ENCODE measurements around the gene PROSER2. TPM values are rescaled to one million over a fixed set of nuclear protein-coding genes. Genes with fewer than 3 reads are reported as not detected.

PROSER2 gene
- total and polyA plus RNA-seq, 4 donors = 6.5 to 24.9 (median 9.9) TPM

DNA sequence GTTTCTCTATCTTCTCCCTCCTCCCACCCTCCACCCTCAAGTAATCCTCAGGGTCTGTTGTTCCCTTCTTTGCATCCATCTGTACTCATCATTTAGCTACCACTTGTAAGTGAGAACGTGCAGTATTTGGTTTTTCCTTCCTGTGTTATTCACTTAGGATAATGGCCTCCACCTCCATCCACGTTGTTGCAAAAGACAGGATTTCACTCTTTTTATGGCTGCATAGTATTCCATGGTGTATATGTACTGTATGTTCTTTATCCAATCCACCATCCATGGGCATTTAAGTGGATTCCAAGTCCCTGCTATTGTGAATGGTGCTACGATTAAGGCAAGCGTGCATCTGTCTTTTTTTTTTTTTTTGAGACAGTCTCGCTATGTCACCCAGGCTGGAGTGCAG is 72.4 kb downstream of the PROSER2 start:
- no peak overlapping the region for H3K9ac ChIP-seq (ENCODE audit: low read depth in 1 of 2, low read length in 2 of 2)

DNA sequence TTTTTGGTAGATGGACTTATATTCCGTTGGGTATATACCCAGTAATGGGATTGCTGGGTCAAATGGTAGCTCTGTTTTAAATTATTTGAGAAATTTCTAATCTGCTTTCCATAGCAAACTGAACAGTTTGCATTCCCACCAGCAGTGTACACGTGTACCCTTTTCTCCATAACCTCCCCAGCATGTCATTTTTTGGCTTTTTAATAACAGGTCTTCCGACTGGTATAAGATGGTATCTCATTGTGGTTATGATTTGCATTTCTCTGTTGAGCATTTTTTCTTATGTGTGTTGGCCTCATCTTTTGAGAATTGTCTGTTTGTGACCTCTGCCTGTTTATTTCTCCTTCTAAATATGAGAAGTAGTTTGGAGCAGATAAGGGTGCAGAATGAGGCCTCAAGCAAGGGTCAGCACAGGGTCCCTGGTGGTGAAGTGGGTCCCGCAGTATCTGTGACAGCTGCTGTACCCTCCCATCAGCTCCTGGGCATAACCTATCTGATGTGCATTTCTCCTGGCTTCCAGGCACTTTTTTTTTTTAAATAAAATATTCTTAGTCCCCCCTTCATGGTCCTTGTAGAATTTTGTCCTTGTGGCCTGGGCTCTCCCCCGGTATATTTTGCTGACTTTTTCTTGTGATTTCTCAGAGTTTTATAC is 73.5 kb downstream of the PROSER2 start:
- Histone ChIP-seq H3K27me3 (ENCODE audit: control insufficient read depth in 4 of 4, insufficient read depth in 4 of 4, low read length in 3 of 4) (no peaks in the 10 kb centered on the region), H3K4me1 (ENCODE audit: control insufficient read depth in 4 of 4, insufficient read depth in 4 of 4, low read length in 3 of 4) (peaks cover 3 to 16% (median 13%) of the 10 kb centered on the region in 4 donors), H3K36me3 (ENCODE audit: control insufficient read depth in 4 of 4, insufficient read depth in 3 of 4, low read depth in 1 of 4, low read length in 3 of 4) (no peaks in the 10 kb centered on the region), H3K4me3 (ENCODE audit: low read depth in 1 of 3, low read length in 3 of 3) (no peak overlapping the region), H3K27ac (ENCODE audit: low read depth in 1 of 2, low read length in 2 of 2) (no peak overlapping the region), H3K9ac (ENCODE audit: low read depth in 1 of 2, low read length in 2 of 2) (no peak overlapping the region), H3K9me3 (ENCODE audit: control insufficient read depth in 4 of 4, low read length in 3 of 4) (no peaks in the 10 kb centered on the region)
- WGBS = 87% methylated on average over 5 of the region's 5 CpGs
- DNase-seq (ENCODE audit: low spot score) = no peak
- TF ChIP-seq, protein P1, sequence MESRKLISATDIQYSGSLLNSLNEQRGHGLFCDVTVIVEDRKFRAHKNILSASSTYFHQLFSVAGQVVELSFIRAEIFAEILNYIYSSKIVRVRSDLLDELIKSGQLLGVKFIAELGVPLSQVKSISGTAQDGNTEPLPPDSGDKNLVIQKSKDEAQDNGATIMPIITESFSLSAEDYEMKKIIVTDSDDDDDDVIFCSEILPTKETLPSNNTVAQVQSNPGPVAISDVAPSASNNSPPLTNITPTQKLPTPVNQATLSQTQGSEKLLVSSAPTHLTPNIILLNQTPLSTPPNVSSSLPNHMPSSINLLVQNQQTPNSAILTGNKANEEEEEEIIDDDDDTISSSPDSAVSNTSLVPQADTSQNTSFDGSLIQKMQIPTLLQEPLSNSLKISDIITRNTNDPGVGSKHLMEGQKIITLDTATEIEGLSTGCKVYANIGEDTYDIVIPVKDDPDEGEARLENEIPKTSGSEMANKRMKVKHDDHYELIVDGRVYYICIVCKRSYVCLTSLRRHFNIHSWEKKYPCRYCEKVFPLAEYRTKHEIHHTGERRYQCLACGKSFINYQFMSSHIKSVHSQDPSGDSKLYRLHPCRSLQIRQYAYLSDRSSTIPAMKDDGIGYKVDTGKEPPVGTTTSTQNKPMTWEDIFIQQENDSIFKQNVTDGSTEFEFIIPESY (IDR thresholded peaks at IDR 0.05) = no peak
- TF ChIP-seq, protein P2, sequence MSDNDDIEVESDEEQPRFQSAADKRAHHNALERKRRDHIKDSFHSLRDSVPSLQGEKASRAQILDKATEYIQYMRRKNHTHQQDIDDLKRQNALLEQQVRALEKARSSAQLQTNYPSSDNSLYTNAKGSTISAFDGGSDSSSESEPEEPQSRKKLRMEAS (IDR thresholded peaks at IDR 0.05) = no peak
- TF ChIP-seq FOXA1 (IDR thresholded peaks at IDR 0.05) (no peak), NR2F2 (IDR thresholded peaks at IDR 0.05) (no peak), TAF1 (conservative IDR thresholded peaks at IDR 0.05) (no peak), EGR1 (IDR thresholded peaks at IDR 0.05; ENCODE audit: low read depth in 2 of 2) (no peak)
- TF ChIP-seq, protein P3, sequence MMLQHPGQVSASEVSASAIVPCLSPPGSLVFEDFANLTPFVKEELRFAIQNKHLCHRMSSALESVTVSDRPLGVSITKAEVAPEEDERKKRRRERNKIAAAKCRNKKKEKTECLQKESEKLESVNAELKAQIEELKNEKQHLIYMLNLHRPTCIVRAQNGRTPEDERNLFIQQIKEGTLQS (IDR thresholded peaks at IDR 0.05) = no peak
- TF ChIP-seq, protein P4, sequence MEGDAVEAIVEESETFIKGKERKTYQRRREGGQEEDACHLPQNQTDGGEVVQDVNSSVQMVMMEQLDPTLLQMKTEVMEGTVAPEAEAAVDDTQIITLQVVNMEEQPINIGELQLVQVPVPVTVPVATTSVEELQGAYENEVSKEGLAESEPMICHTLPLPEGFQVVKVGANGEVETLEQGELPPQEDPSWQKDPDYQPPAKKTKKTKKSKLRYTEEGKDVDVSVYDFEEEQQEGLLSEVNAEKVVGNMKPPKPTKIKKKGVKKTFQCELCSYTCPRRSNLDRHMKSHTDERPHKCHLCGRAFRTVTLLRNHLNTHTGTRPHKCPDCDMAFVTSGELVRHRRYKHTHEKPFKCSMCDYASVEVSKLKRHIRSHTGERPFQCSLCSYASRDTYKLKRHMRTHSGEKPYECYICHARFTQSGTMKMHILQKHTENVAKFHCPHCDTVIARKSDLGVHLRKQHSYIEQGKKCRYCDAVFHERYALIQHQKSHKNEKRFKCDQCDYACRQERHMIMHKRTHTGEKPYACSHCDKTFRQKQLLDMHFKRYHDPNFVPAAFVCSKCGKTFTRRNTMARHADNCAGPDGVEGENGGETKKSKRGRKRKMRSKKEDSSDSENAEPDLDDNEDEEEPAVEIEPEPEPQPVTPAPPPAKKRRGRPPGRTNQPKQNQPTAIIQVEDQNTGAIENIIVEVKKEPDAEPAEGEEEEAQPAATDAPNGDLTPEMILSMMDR (IDR thresholded peaks at IDR 0.05; ENCODE audit: low read depth, low read length, missing input control) = no peak
- TF ChIP-seq, protein P5, sequence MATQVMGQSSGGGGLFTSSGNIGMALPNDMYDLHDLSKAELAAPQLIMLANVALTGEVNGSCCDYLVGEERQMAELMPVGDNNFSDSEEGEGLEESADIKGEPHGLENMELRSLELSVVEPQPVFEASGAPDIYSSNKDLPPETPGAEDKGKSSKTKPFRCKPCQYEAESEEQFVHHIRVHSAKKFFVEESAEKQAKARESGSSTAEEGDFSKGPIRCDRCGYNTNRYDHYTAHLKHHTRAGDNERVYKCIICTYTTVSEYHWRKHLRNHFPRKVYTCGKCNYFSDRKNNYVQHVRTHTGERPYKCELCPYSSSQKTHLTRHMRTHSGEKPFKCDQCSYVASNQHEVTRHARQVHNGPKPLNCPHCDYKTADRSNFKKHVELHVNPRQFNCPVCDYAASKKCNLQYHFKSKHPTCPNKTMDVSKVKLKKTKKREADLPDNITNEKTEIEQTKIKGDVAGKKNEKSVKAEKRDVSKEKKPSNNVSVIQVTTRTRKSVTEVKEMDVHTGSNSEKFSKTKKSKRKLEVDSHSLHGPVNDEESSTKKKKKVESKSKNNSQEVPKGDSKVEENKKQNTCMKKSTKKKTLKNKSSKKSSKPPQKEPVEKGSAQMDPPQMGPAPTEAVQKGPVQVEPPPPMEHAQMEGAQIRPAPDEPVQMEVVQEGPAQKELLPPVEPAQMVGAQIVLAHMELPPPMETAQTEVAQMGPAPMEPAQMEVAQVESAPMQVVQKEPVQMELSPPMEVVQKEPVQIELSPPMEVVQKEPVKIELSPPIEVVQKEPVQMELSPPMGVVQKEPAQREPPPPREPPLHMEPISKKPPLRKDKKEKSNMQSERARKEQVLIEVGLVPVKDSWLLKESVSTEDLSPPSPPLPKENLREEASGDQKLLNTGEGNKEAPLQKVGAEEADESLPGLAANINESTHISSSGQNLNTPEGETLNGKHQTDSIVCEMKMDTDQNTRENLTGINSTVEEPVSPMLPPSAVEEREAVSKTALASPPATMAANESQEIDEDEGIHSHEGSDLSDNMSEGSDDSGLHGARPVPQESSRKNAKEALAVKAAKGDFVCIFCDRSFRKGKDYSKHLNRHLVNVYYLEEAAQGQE (IDR thresholded peaks at IDR 0.05) = no peak

More for the DNA sequence above, 72.4 kb downstream of the PROSER2 start:
- Histone ChIP-seq H3K4me3 (ENCODE audit: low read depth in 1 of 3, low read length in 3 of 3) (no peak overlapping the region), H3K9me3 (ENCODE audit: control insufficient read depth in 4 of 4, low read length in 3 of 4) (no peaks in the 10 kb centered on the region), H3K27me3 (ENCODE audit: control insufficient read depth in 4 of 4, insufficient read depth in 4 of 4, low read length in 3 of 4) (no peaks in the 10 kb centered on the region), H3K4me1 (ENCODE audit: control insufficient read depth in 4 of 4, insufficient read depth in 4 of 4, low read length in 3 of 4) (peaks cover 2 to 14% (median 10%) of the 10 kb centered on the region in 4 donors), H3K27ac (ENCODE audit: low read depth in 1 of 2, low read length in 2 of 2) (no peak overlapping the region), H3K36me3 (ENCODE audit: control insufficient read depth in 4 of 4, insufficient read depth in 3 of 4, low read depth in 1 of 4, low read length in 3 of 4) (no peaks in the 10 kb centered on the region)
- no peak for DNase-seq (ENCODE audit: low spot score)
- TF ChIP-seq EGR1 (IDR thresholded peaks at IDR 0.05; ENCODE audit: low read depth in 2 of 2) (no peak), JUND (IDR thresholded peaks at IDR 0.05) (no peak), GABPA (IDR thresholded peaks at IDR 0.05 in 1 of 2, conservative IDR thresholded peaks at IDR 0.05 in 1 of 2) (no peak), FOXA2 (IDR thresholded peaks at IDR 0.05) (no peak), SP1 (IDR thresholded peaks at IDR 0.05) (no peak), RAD21 (IDR thresholded peaks at IDR 0.05) (no peak), YY1 (IDR thresholded peaks at IDR 0.05) (no peak), HNF4G (IDR thresholded peaks at IDR 0.05) (no peak), TAF1 (conservative IDR thresholded peaks at IDR 0.05) (no peak)
- TF ChIP-seq, protein P1 (IDR thresholded peaks at IDR 0.05) = no peak
- TF ChIP-seq, protein P5 (IDR thresholded peaks at IDR 0.05) = no peak
- TF ChIP-seq, protein P2 (IDR thresholded peaks at IDR 0.05) = no peak
- WGBS = 92% methylated on average over 5 of the region's 5 CpGs

All from liver (tissue), 9 donors.